A673 (cell line): ENCODE results near the gene TMEM240.

ENCODE experiments used
- EZH2 ChIP-seq: fragments of 200-600 bp; sonication (generic); IDR thresholded peaks from 2 replicates; pipeline ENCODE4 v1.6.1; 2017; ENCODE audit warnings: borderline replicate concordance, low read depth, mild to moderate bottlenecking, mixed read lengths, antibody characterized with exemption, low read length; ENCODE audit not compliant: poor library complexity, severe bottlenecking
- TF ChIP-seq, protein P1 (sequence below): fragments of 300-800, 200-600 bp; sonication (generic); conservative IDR thresholded peaks from 2 replicates; pipeline ENCODE4 v1.5.1; 2017; ENCODE audit warnings: low read depth, mild to moderate bottlenecking, antibody characterized with exemption, low read length, moderate library complexity, mixed read lengths

DNA sequence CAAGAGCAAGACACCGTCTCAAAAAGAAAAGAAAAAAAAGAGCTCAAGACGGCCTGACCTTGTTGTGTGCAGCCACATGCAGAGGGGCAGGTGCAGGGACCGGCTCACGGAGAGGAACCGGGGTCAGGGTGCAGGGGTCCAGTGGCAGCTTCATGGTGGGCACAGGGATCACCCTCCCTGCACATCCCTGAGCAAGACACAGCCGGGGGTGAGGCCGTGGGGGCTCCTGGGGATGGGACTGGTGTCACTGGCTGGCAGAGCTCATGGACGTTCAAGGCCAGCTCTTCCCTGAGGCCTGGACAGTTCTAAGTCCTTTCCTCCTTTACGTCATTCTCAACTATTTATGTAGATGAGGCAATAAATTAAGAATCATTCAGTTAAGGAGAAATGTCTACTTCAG, 6.6 kb upstream of the TMEM240 start:
- TF ChIP-seq, protein P1, sequence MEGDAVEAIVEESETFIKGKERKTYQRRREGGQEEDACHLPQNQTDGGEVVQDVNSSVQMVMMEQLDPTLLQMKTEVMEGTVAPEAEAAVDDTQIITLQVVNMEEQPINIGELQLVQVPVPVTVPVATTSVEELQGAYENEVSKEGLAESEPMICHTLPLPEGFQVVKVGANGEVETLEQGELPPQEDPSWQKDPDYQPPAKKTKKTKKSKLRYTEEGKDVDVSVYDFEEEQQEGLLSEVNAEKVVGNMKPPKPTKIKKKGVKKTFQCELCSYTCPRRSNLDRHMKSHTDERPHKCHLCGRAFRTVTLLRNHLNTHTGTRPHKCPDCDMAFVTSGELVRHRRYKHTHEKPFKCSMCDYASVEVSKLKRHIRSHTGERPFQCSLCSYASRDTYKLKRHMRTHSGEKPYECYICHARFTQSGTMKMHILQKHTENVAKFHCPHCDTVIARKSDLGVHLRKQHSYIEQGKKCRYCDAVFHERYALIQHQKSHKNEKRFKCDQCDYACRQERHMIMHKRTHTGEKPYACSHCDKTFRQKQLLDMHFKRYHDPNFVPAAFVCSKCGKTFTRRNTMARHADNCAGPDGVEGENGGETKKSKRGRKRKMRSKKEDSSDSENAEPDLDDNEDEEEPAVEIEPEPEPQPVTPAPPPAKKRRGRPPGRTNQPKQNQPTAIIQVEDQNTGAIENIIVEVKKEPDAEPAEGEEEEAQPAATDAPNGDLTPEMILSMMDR = no peak
- TF ChIP-seq EZH2 = no peak
